Astrocyte (in vitro differentiated cells and primary cell): ENCODE results near the gene EPHB1. TPM values are rescaled to one million over a fixed set of nuclear protein-coding genes. Genes with fewer than 3 reads are reported as not detected.
"Not testable (repeated sequence)": the region's sequence is repeated elsewhere in the genome, so short reads cannot be mapped to it uniquely, and the experiment has no call there.

Experiments
- DNase-seq: peaks from one replicate; pipeline ENCODE4 v3.0.0-alpha.2; 2010; ENCODE audit warnings: low read depth
- FAIRE-seq: peaks from 2 replicates; lab custom pipeline; 2011; peaks lifted over from hg19 to GRCh38; lab: Jason Lieb, UNC
- H2AFZ ChIP-seq: 2 replicates; pipeline ENCODE4 v1.6.0; 2012; ENCODE audit warnings: low read depth, low read length, inconsistent platforms
- H3K27ac ChIP-seq: 2 replicates; pipeline ENCODE4 v1.5.1; 2011; ENCODE audit warnings: low read depth, low read length, inconsistent platforms
- H3K27me3 ChIP-seq: 2 replicates; pipeline ENCODE4 v1.6.0; 2011; ENCODE audit warnings: low read length, inconsistent platforms; ENCODE audit not compliant: insufficient read depth
- H3K36me3 ChIP-seq: 2 replicates; pipeline ENCODE4 v1.5.1; 2011; ENCODE audit warnings: low read length, inconsistent platforms; ENCODE audit not compliant: insufficient read depth
- H3K4me1 ChIP-seq: 2 replicates; pipeline ENCODE4 v1.5.1; 2011; ENCODE audit warnings: low read length, inconsistent platforms; ENCODE audit not compliant: insufficient read depth
- H3K4me2 ChIP-seq: 2 replicates; pipeline ENCODE4 v1.6.0; 2012; ENCODE audit warnings: low read length, inconsistent platforms
- H3K4me3 ChIP-seq: 2 replicates; pipeline ENCODE4 v1.5.1; 2011; ENCODE audit warnings: low read depth, mild to moderate bottlenecking, low read length, inconsistent platforms; ENCODE audit not compliant: insufficient read depth
- H3K79me2 ChIP-seq: 2 replicates; pipeline ENCODE4 v1.6.0; 2012; ENCODE audit warnings: mild to moderate bottlenecking, low read length, inconsistent platforms; ENCODE audit not compliant: insufficient read depth
- H3K9ac ChIP-seq: 2 replicates; pipeline ENCODE4 v1.6.0; 2012; ENCODE audit warnings: mild to moderate bottlenecking, low read length, inconsistent platforms
- H3K9me3 ChIP-seq: 2 replicates; pipeline ENCODE4 v1.5.1; 2012; ENCODE audit warnings: low read depth, mild to moderate bottlenecking, low read length, inconsistent platforms; ENCODE audit not compliant: insufficient read depth
- H4K20me1 ChIP-seq: 2 replicates; pipeline ENCODE4 v1.6.0; 2012; ENCODE audit warnings: low read length, inconsistent platforms; ENCODE audit not compliant: insufficient read depth
- H3K27ac Mint-ChIP-seq: one replicate; pipeline ENCODE4 v1.8.0; 2021; ENCODE audit warnings: mild to moderate bottlenecking, mixed read lengths; ENCODE audit not compliant: unreplicated experiment
- H3K27me3 Mint-ChIP-seq: one replicate; pipeline ENCODE4 v1.8.0; 2021; ENCODE audit warnings: low read depth, mixed read lengths; ENCODE audit not compliant: unreplicated experiment
- H3K36me3 Mint-ChIP-seq: one replicate; pipeline ENCODE4 v1.8.0; 2021; ENCODE audit warnings: low read depth, mixed read lengths; ENCODE audit not compliant: unreplicated experiment
- H3K4me1 Mint-ChIP-seq: one replicate; pipeline ENCODE4 v1.8.0; 2021; ENCODE audit warnings: low read depth, mixed read lengths; ENCODE audit not compliant: unreplicated experiment
- H3K4me3 Mint-ChIP-seq: one replicate; pipeline ENCODE4 v1.8.0; 2021; ENCODE audit warnings: mild to moderate bottlenecking, moderate library complexity, mixed read lengths; ENCODE audit not compliant: unreplicated experiment
- H3K9me3 Mint-ChIP-seq: one replicate; pipeline ENCODE4 v1.8.0; 2021; ENCODE audit warnings: mild to moderate bottlenecking, mixed read lengths; ENCODE audit not compliant: unreplicated experiment
- CTCF ChIP-seq: IDR thresholded peaks from 2 replicates; pipeline ENCODE4 v1.5.1; 2011; ENCODE audit warnings: low read depth, mild to moderate bottlenecking, inconsistent platforms, low read length, moderate library complexity; ENCODE audit not compliant: insufficient read depth
- EZH2 ChIP-seq: IDR thresholded peaks from 2 replicates; pipeline ENCODE4 v1.6.1; 2012; ENCODE audit warnings: mild to moderate bottlenecking, low read length, inconsistent platforms; ENCODE audit not compliant: insufficient read depth
- total RNA-seq: library from RNA; stranded (reverse); gene quantifications from 2 replicates; pipeline ENCODE4 v1.2.1, GENCODE V29; 2021

EPHB1 gene
- total RNA-seq, 1 donor from 2014 or later: 4.1 TPM

DNA sequence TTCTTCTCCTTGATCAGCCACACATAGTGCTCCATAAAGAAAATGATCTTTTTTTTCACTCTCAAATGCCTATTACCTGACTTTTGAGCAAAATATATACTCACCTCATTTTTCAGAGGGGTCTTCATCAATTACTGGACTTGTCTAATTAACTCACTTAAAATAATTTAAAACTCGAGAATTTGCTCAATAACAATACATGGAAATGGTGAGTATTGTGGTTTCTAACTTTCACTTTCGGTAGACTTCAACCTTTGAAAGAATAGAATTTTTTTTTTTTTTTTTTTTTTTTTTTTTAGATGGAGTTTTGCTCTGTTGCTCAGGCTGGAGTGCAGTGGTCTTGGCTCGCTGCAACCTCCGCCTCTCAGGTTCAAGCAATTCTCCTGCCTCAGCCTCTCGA lies 17.7 kb upstream of the EPHB1 start:
- Mint-ChIP-seq H3K4me3 (no peak overlapping the region), H3K36me3 (no peaks in the 10 kb centered on the region), H3K27me3 (no peaks in the 10 kb centered on the region), H3K9me3 (no peaks in the 10 kb centered on the region), H3K27ac (no peak overlapping the region), H3K4me1 (no peaks in the 10 kb centered on the region)
- Histone ChIP-seq H3K9ac (no peak overlapping the region), H3K4me1 (no peaks in the 10 kb centered on the region), H2AFZ (no peak overlapping the region), H3K27ac (no peak overlapping the region), H3K27me3 (no peaks in the 10 kb centered on the region), H3K9me3 (no peaks in the 10 kb centered on the region), H3K79me2 (no peaks in the 10 kb centered on the region), H3K4me3 (no peak overlapping the region), H4K20me1 (no peaks in the 10 kb centered on the region), H3K36me3 (no peaks in the 10 kb centered on the region), H3K4me2 (no peak overlapping the region)
- no peak for FAIRE-seq
- TF ChIP-seq EZH2 (no peak), CTCF (no peak)
- no peak for DNase-seq

DNA sequence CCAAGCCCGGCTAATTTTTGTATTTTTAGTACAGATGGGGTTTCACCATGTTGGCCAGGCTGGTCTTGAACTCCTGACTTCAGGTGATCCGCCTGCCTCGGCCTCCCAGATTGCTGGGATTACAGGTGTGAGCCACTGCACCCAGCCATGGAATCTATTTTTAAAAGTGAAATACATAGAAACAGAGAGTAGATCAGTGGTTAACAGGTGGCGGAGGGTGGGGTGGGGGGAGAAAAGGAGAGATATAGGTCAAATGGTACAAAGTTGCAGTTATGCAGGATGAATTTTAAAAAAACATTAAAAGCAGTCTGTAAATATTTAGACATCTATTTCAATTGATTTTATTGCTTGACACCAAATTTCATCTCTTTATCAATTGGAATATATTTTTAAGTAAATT lies 6.8 kb upstream of the EPHB1 start:
- not testable (repeated sequence) for DNase-seq, H3K4me3 ChIP-seq, H3K79me2 ChIP-seq, H3K4me1 ChIP-seq, H3K27ac ChIP-seq, H4K20me1 ChIP-seq, H3K9ac ChIP-seq, H3K27me3 ChIP-seq, H3K4me1 Mint-ChIP-seq, H2AFZ ChIP-seq, H3K36me3 Mint-ChIP-seq, H3K4me2 ChIP-seq, H3K27ac Mint-ChIP-seq, H3K9me3 ChIP-seq, H3K4me3 Mint-ChIP-seq, H3K36me3 ChIP-seq, FAIRE-seq, H3K9me3 Mint-ChIP-seq
- H3K27me3 Mint-ChIP-seq: peaks cover 38% of the 10 kb centered on the region

GRCh38 chr3:134790065-134790464 lies 5.0 kb upstream of the EPHB1 start:
- Histone ChIP-seq H3K4me3 (no peak overlapping the region), H3K9me3 (no peaks in the 10 kb centered on the region), H3K36me3 (no peaks in the 10 kb centered on the region), H3K27me3 (peaks cover 6% of the 10 kb centered on the region), H3K9ac (no peak overlapping the region), H3K79me2 (no peaks in the 10 kb centered on the region), H2AFZ (no peak overlapping the region), H3K4me1 (no peaks in the 10 kb centered on the region), H4K20me1 (no peaks in the 10 kb centered on the region), H3K4me2 (no peak overlapping the region), H3K27ac (no peak overlapping the region)
- DNase-seq (no peak), FAIRE-seq (no peak)
- Mint-ChIP-seq H3K9me3 (peaks cover 2% of the 10 kb centered on the region), H3K27ac (no peak overlapping the region), H3K36me3 (no peaks in the 10 kb centered on the region), H3K4me1 (no peaks in the 10 kb centered on the region), H3K4me3 (no peak overlapping the region), H3K27me3 (peaks cover 45% of the 10 kb centered on the region)
- TF ChIP-seq EZH2 (no peak), CTCF (no peak)
